Muscle layer of colon (tissue), 2 donors: ENCODE data around the gene UBE2I.

Experiments
- H3K27ac ChIP-seq: one replicate; pipeline ENCODE4 v1.7.0; 2013; ENCODE audit warnings: low read depth, mild to moderate bottlenecking, low read length, moderate library complexity
- H3K27me3 ChIP-seq, 2 donors: one replicate each; pipeline ENCODE4 v1.7.0; 2013; ENCODE audit warnings: low read length in 2 of 2, mild to moderate bottlenecking in 2 of 2; ENCODE audit not compliant: insufficient read depth in 2 of 2, control insufficient read depth in 1 of 2
- H3K36me3 ChIP-seq: one replicate; pipeline ENCODE4 v1.7.0; 2013; ENCODE audit warnings: mild to moderate bottlenecking, low read length; ENCODE audit not compliant: insufficient read depth
- H3K4me1 ChIP-seq: one replicate; pipeline ENCODE4 v1.7.0; 2013; ENCODE audit warnings: mild to moderate bottlenecking, low read length; ENCODE audit not compliant: insufficient read depth
- H3K4me3 ChIP-seq, 2 donors: one replicate each; pipeline ENCODE4 v1.7.0; 2013; ENCODE audit warnings: low read length in 2 of 2, low read depth in 1 of 2, mild to moderate bottlenecking in 1 of 2, moderate library complexity in 1 of 2
- H3K9ac ChIP-seq: one replicate; pipeline ENCODE4 v1.7.0; 2013; ENCODE audit warnings: low read length
- H3K9me3 ChIP-seq: one replicate; pipeline ENCODE4 v1.7.0; 2013; ENCODE audit warnings: mild to moderate bottlenecking, low read length
- donor health status: abdominal sarcoma.
- donor health status: Adenocarcinoma of cecum.

Gene UBE2I

GRCh38 chr16:1319041-1319440 lies 9.6 kb downstream of the UBE2I start:
- Histone ChIP-seq H3K36me3 (peaks cover 73% of the 10 kb centered on the region), H3K27me3 (no peaks in the 10 kb centered on the region)

GRCh38 chr16:1320097-1320496 lies 10.7 kb downstream of the UBE2I start:
- Histone ChIP-seq H3K4me3 (no peak overlapping the region), H3K36me3 (peaks cover 66% of the 10 kb centered on the region), H3K9me3 (no peaks in the 10 kb centered on the region), H3K27me3 (no peaks in the 10 kb centered on the region), H3K4me1 (no peaks in the 10 kb centered on the region), H3K27ac (no peak overlapping the region), H3K9ac (no peak overlapping the region)

More at GRCh38 chr16:1319041-1319440, 9.6 kb downstream of the UBE2I start:
- no peaks in the 10 kb centered on the region for H3K9me3 ChIP-seq
- H3K9ac ChIP-seq, result no peak overlapping the region
- H3K4me1 ChIP-seq, result no peaks in the 10 kb centered on the region
- H3K4me3 ChIP-seq, result no peak overlapping the region
- no peak overlapping the region for H3K27ac ChIP-seq

DNA sequence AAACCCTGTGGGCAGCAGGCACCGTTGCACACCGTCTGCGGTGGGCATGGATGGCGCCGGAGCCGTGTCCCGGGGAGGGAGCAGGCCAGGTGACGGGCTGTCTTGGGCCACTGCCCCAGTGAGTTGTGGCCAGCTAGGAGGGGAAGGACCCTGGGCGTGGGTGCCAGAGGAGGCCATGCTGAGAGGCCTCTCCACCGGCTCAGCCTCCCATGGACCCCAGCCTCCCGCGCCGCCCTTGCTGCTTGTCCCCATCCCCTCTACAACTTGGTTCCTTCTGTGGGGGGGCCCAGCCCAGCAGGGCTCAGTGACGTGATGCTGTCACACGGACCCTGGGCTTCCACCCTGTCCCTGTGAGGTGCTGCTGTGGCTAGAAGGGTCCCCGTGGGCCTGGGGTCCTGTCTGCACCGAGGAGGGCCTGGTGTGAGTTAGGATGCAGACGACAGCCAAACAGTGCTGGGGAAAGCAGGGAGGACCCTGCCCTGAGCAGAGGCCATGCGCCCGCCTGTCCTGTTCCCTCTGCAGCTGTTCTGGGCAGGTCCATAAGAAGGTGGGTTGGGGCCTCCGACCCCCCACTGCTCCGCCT lies 11.3 kb downstream of the UBE2I start:
- Histone ChIP-seq H3K27me3 (no peaks in the 10 kb centered on the region), H3K9me3 (no peaks in the 10 kb centered on the region), H3K4me1 (no peaks in the 10 kb centered on the region), H3K36me3 (peaks cover 66% of the 10 kb centered on the region), H3K4me3 (no peak overlapping the region), H3K9ac (no peak overlapping the region), H3K27ac (no peak overlapping the region)

DNA sequence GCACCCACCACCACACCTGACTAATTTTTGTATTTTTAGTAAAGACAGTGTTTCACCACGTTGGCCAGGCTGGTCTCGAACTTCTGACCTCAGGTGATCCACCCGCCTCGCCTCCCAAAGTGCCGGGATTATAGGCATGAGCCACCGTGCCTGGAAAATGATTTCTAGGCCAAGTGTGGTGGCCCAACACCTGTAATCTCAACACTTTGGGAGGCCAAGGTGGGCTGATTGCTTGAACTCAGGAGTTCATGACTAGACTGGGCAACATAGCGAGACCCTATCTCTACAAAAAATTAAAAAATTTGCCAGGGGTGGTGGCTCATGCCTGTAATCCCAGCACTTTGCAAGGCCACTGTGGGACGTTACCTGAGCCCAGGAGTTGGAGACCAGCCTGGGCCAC lies 13.0 kb downstream of the UBE2I start:
- no peaks in the 10 kb centered on the region for H3K9me3 ChIP-seq
- H3K4me1 ChIP-seq, result no peaks in the 10 kb centered on the region
- no peaks in the 10 kb centered on the region for H3K27me3 ChIP-seq
- no peak overlapping the region for H3K9ac ChIP-seq
- H3K4me3 ChIP-seq, result no peak overlapping the region
- no peak overlapping the region for H3K27ac ChIP-seq
- peaks cover 51% of the 10 kb centered on the region for H3K36me3 ChIP-seq

GRCh38 chr16:1323296-1324239 lies 14.1 kb downstream of the UBE2I start:
- Histone ChIP-seq H3K27ac (no peak overlapping the region), H3K4me3 (no peak overlapping the region), H3K9me3 (no peaks in the 10 kb centered on the region), H3K36me3 (peaks cover 39% of the 10 kb centered on the region), H3K4me1 (no peaks in the 10 kb centered on the region), H3K27me3 (no peaks in the 10 kb centered on the region), H3K9ac (no peak overlapping the region)

- Histone ChIP-seq H3K27ac (no peak overlapping the region), H3K4me3 (no peak overlapping the region), H3K36me3 (peaks cover 31% of the 10 kb centered on the region), H3K9ac (no peak overlapping the region), H3K9me3 (no peaks in the 10 kb centered on the region), H3K4me1 (no peaks in the 10 kb centered on the region), H3K27me3 (no peaks in the 10 kb centered on the region)
These were observed 14.9 kb downstream of the UBE2I start for GRCh38 chr16:1324286-1324826.

DNA sequence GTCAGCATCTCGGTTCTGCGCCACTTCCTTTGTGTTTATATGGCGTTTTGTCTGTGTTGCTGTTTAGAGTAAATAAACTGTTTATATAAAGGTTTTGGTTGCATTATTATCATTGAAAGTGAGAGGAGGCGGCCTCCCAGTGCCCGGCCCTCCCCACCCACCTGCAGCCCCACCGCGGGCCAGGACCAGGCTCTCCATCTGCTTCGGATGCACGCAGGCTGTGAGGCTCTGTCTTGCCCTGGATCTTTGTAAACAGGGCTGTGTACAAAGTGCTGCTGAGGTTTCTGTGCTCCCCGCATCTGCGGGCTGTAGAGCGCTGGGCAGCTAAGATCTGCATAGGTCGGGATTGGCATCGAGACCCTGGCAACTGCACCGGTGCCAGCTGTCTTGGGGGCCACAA lies 15.8 kb downstream of the UBE2I start:
- Histone ChIP-seq H3K9ac (no peak overlapping the region), H3K27me3 (no peaks in the 10 kb centered on the region), H3K27ac (no peak overlapping the region), H3K4me3 (no peak overlapping the region), H3K4me1 (no peaks in the 10 kb centered on the region), H3K9me3 (no peaks in the 10 kb centered on the region), H3K36me3 (peaks cover 22% of the 10 kb centered on the region)

DNA sequence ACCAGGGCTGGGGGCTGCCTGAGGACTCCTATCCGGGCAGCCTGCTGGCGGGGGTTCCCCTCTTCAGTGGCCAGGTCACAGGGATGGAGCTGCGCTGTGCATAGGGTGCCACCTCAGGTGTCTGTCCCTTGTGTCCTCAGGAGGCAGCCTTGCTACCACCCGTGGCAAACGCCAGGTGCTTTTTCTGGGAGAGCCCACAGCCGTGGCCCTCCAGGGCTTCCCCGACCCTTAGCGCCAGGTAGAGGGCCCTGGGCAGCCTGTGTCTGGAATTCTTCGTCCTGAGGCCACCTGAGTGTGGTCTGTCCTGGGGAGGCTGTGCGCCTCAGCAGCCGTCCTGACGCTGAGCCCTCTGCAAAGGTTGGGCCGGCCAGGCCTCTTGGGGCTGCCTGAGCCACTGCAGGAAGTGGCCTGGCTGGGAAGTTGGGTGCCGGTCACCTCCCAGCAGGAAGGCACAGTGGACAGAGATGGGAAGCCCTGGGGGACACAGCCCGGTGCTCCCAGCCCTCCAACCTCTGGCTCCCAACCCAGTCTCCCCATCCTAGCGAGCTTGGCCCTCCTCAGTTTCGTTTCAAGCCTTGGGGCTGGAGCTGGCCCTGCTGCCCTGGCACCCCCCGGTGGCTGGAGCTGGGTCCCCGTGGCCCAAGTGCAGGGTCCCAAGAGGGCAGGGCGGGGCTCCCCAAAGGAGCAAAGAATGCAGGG lies 16.4 kb downstream of the UBE2I start:
- Histone ChIP-seq H3K9me3 (no peaks in the 10 kb centered on the region), H3K36me3 (peaks cover 16% of the 10 kb centered on the region), H3K9ac (no peak overlapping the region), H3K4me1 (no peaks in the 10 kb centered on the region), H3K27ac (no peak overlapping the region), H3K4me3 (no peak overlapping the region), H3K27me3 (no peaks in the 10 kb centered on the region)

DNA sequence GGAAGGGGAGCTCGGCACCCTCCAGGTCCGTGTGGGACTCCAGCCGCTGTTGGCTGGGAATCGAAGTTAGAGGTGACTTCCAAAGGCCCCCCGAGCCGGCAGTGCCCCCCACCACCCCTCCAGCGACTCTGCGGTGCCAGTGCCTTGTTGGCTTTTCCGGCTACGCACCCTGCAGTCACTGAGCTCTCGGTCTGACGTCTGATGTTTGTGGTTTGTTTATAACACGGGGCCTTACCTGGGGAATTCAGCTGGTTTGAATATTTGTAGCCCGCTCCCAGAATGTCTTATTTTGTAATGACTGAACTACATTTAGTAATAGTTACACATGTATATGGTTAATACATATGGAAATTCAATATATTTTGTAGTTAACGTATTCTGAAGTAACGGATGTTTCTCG lies 17.0 kb downstream of the UBE2I start:
- Histone ChIP-seq H3K36me3 (peaks cover 13% of the 10 kb centered on the region), H3K9me3 (no peaks in the 10 kb centered on the region), H3K27me3 (peaks cover 0 to 3% of the 10 kb centered on the region in 2 donors), H3K9ac (no peak overlapping the region), H3K27ac (no peak overlapping the region), H3K4me1 (no peaks in the 10 kb centered on the region), H3K4me3 (no peak overlapping the region)

GRCh38 chr16:1326946-1327618 lies 17.6 kb downstream of the UBE2I start:
- no peak overlapping the region for H3K27ac ChIP-seq
- peaks cover 13% of the 10 kb centered on the region for H3K36me3 ChIP-seq
- H3K27me3 ChIP-seq, result peaks cover 0 to 10% of the 10 kb centered on the region in 2 donors
- H3K9me3 ChIP-seq, result no peaks in the 10 kb centered on the region
- no peak overlapping the region for H3K9ac ChIP-seq
- peaks cover 7% of the 10 kb centered on the region for H3K4me1 ChIP-seq
- H3K4me3 ChIP-seq, result no peak overlapping the region

DNA sequence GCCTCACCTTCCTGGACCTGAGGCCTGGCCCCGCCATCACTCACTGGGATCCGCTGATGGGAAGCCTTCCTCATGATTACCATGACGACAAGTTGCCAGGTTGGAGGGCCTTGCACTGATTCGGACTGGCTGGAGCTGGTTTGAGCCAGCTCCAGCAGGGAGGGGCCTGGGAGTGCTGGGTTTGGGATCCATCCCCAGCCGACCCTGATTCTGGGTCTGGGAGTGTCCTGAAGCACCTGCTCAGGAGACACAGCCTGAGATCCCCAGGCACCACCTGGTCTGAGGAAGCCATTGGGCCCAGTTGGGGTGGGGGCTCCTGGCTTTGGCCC lies 18.1 kb downstream of the UBE2I start:
- Histone ChIP-seq H3K4me1 (peaks cover 10% of the 10 kb centered on the region), H3K4me3 (no peak overlapping the region), H3K9ac (no peak overlapping the region), H3K36me3 (peaks cover 13% of the 10 kb centered on the region), H3K27ac (no peak overlapping the region), H3K9me3 (no peaks in the 10 kb centered on the region), H3K27me3 (peaks cover 0 to 15% of the 10 kb centered on the region in 2 donors)
